NCI-H2227 (cell line): ENCODE data around the gene KLHL8.
"Not testable (repeated sequence)": the region's sequence is repeated elsewhere in the genome, so short reads cannot be mapped to it uniquely, and the experiment has no call there.

Experiments
- DNase-seq: peaks from one replicate; lab custom pipeline; 2025; ENCODE audit not compliant: unreplicated experiment; lab: John Stamatoyannopoulos, UW

KLHL8 gene

GRCh38 chr4:87228262-87228860 lies 7.9 kb upstream of the KLHL8 start:
- no peak for DNase-seq

GRCh38 chr4:87227751-87228151 lies 7.3 kb upstream of the KLHL8 start:
- DNase-seq = no peak

- DNase-seq = no peak
Observed at GRCh38 chr4:87225936-87226335, 5.5 kb upstream of the KLHL8 start.

GRCh38 chr4:87224141-87224923 lies 3.9 kb upstream of the KLHL8 start:
- DNase-seq = no peak

- DNase-seq = peak; percentile 42
Observed at GRCh38 chr4:87219632-87220093, 755 bp downstream of the KLHL8 start.

- not testable (repeated sequence) for DNase-seq
Observed at GRCh38 chr4:87217235-87217763, 3.1 kb downstream of the KLHL8 start.

- DNase-seq = no peak
Observed at GRCh38 chr4:87216469-87216868, 3.9 kb downstream of the KLHL8 start.

- no peak for DNase-seq
Observed at GRCh38 chr4:87213421-87214075, 6.9 kb downstream of the KLHL8 start.

GRCh38 chr4:87211249-87211952 lies 9.0 kb downstream of the KLHL8 start:
- no peak for DNase-seq

- no peak for DNase-seq
Observed at GRCh38 chr4:87209696-87210095, 10.7 kb downstream of the KLHL8 start.

- no peak for DNase-seq
Observed at GRCh38 chr4:87209182-87209581, 11.2 kb downstream of the KLHL8 start.

GRCh38 chr4:87204559-87204958 lies 15.9 kb downstream of the KLHL8 start:
- DNase-seq = no peak

GRCh38 chr4:87196927-87197326 lies 23.5 kb downstream of the KLHL8 start:
- DNase-seq = no peak

- no peak for DNase-seq
Observed at GRCh38 chr4:87196146-87196545, 24.3 kb downstream of the KLHL8 start.

- DNase-seq = no peak
Observed at GRCh38 chr4:87193958-87194675, 26.3 kb downstream of the KLHL8 start.

- DNase-seq = no peak
Observed at GRCh38 chr4:87192145-87192919, 28.1 kb downstream of the KLHL8 start.

GRCh38 chr4:87188932-87189331 lies 31.5 kb downstream of the KLHL8 start:
- DNase-seq = no peak

- DNase-seq = no peak
Observed at GRCh38 chr4:87188048-87188447, 32.4 kb downstream of the KLHL8 start.

- DNase-seq = no peak
Observed at GRCh38 chr4:87185146-87185870, 35.1 kb downstream of the KLHL8 start.
